Coronary artery (tissue), 2 donors: ENCODE results near the gene MRC2.

Source experiments
- DNase-seq: peaks from one replicate; pipeline ENCODE4 v3.0.0-alpha.2; 2017; ENCODE audit warnings: low spot score
- H3K27ac ChIP-seq, 2 donors: fragments of 200-600 bp; sonication (generic); one replicate each; pipeline ENCODE4 v1.5.1; 2016 to 2019
- H3K4me3 ChIP-seq: fragments of 200-600 bp; sonication (generic); 2 replicates; pipeline ENCODE4 v1.5.1; 2016; ENCODE audit warnings: mild to moderate bottlenecking, moderate library complexity
- CTCF ChIP-seq: fragments of 200-600 bp; sonication (generic); IDR thresholded peaks from one replicate; pipeline ENCODE4 v1.5.1; 2019; ENCODE audit warnings: antibody characterized with exemption

Gene MRC2

GRCh38 chr17:62700964-62701705, 73.7 kb downstream of the MRC2 start:
- no peak overlapping the region for H3K4me3 ChIP-seq
- TF ChIP-seq CTCF = no peak

DNA sequence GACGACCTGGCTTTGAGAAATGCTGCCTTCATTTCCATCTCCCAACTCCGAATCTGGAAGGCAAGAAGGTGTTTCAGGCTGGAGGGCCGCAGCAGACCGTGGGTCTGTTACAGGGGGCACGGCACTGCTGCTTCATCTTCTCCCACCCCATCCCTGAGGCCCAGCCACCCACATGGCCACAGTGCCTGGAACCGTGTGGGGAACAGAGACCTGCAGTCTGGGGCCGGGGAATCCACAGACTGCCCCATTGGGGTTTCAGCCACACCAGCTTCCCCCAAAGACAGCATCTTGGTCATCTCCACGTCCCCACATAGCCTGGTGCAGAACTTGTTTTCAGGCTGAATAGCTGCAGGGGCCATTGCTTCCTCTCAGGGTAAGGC, 74.2 kb downstream of the MRC2 start:
- Histone ChIP-seq H3K27ac (no peak overlapping the region), H3K4me3 (no peak overlapping the region)
- DNase-seq = no peak
- no peak for TF ChIP-seq CTCF

More at GRCh38 chr17:62700964-62701705, 73.7 kb downstream of the MRC2 start:
- no peak for DNase-seq
- no peak overlapping the region for H3K27ac ChIP-seq

DNA sequence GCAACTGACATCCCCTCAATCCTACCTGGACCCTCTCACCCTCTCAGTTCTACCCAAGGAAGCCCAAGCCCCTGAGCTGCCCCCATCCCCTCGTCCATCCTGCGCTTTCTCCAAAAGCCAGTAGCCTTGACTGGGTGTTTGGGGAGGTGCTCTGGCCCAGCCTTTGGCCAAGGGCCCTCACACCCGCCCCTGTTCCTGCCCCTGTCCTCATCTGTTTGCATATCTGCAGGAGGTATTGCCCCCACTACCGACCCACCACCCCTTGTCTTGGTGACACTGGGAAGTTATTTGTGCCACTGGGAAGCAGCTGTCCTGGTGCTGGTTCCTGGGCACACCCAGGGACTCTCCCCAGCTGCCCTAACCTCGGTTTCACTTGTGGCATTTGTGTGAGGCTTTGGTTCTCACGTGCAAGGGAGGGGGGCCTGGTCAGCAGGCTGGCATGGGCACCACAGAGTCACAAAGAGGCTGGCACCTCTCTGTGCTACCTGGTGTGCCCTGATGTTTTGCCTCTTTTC, 75.3 kb downstream of the MRC2 start:
- H3K27ac ChIP-seq = no peak overlapping the region
- no peak overlapping the region for H3K4me3 ChIP-seq
- DNase-seq = no peak
- TF ChIP-seq CTCF = no peak

DNA sequence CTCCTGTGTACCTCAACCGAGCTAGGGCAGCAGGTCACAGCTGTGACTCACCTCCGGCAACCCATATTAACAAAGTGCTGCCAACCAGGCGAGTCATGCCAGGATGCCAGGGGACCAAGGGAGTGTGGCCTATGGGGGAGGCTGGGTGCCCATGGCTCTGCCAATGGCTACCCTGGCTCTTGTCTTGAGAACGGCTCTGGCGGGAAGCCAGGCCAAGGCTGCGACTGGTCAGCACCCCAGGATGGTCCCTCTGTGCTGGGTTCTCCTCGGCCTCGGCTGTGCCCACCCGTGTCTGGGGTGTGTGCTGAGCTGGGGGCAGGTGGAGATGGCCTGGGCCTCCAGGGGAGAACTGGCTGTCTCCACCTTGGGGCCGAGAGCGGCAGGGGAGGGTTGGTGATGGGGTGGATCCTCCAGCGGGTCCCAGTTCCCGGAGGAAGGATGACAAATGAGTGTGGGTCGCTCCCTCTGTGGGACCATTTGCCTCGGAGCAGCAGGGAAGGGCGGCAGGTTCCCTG, 75.8 kb downstream of the MRC2 start:
- Histone ChIP-seq H3K27ac (peak overlapping the region; percentile 46 to 52), H3K4me3 (peak overlapping the region; percentile 82)
- peak; percentile 77 for DNase-seq
- TF ChIP-seq CTCF = no peak

DNA sequence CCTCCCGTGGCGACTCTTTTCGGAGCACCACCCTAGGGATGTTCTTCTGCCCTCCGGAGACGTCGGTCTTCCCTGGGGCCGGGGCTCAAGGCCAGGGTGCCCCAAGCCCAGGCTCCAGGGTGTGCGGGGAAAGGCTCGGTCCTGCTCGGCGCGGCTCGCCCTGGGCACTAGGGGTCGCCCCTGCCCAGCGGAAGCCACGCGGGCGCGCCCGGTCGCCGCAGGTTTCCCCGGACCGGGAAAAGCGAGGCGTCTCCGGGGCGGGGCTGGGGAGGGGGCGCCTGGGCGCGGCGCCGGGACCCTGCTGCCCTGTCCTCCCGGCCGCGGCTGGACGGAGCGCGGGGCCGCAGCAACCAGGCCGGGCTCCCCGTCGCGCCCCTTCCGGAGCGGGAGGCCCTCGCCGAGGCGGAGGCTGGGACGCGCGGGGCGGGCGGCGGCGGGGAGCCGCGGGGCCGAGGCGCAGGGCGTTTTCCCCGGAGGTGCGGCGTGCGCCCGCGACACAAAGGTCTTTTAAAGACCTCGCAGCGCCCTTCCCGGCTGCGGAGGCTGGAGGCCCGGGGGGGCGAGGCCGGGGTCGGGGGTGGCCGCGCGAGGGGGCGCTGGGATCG, 76.4 kb downstream of the MRC2 start:
- peak overlapping the region; percentile 46 to 52 for H3K27ac ChIP-seq
- peak overlapping the region; percentile 82 for H3K4me3 ChIP-seq
- peak; percentile 76 for DNase-seq
- TF ChIP-seq CTCF = peak; percentile 82

DNA sequence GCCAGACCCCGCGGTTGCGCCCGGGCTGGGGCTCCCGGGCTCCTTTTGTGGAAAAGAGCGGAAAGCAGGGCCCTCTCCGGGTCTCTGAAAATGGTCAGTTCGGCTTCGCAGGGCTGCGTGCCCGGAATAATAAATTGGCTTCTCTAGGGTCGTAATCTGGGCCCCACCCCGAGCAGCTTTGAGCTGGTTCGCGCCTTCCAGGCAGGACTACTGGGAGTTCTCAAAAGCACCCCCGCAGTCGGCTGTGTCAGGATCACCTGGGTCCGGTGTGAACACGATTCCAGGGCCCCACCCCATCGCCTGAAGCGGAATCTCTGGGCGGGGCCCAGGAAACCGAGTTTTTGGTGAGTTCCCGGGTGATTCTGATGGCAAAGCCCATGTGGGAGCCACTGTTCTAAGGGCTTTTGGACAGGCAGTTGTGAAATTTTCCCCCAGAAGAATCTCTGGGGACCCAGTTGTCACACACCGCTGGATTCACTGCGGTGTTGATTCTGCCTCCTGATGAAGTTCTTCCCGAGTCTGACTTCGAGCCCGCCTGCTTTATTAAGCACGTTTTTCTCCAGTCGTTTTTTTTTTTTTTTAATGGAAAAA, 77.0 kb downstream of the MRC2 start:
- no peak for DNase-seq
- no peak for TF ChIP-seq CTCF
- Histone ChIP-seq H3K27ac (peak overlapping the region; percentile 46 to 52), H3K4me3 (peak overlapping the region; percentile 82)
